ENCODE data around the gene EPHA6. TPM values are rescaled to one million over a fixed set of nuclear protein-coding genes. Genes with fewer than 3 reads are reported as not detected.

EPHA6 gene
- polyA plus RNA-seq, 5 donors = 0.27 to 0.75 (median 0.34) TPM

GRCh38 chr3:97148931-97149330 is 334.5 kb downstream of the EPHA6 start:
- DNase-seq = no peak

DNA sequence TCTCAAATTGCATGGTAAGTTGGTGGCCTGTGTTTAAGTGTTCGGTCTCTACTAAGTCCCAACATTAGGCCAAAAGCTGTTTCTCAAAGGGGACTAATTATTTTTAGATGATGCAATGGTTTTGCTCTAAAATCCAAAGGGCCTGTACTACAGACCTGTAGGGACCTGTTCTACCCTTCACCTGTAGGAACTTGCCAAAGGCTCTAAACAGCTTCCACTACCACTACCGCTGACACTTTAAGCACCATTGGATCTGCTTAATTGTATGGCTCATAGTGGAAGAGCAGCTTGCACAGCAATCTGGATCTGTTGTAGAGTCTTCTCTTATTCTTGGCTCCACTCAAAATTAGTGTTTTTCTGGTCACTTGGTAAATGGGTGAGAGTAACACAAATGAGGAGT is 346.8 kb downstream of the EPHA6 start:
- no peak for DNase-seq

GRCh38 chr3:97177242-97177641 is 362.8 kb downstream of the EPHA6 start:
- DNase-seq = no peak

GRCh38 chr3:97181704-97182103 is 367.3 kb downstream of the EPHA6 start:
- DNase-seq = no peak

- peak in 1 of 2 donors; percentile 7 for DNase-seq
Measured at GRCh38 chr3:97187771-97188170, 373.4 kb downstream of the EPHA6 start.

DNA sequence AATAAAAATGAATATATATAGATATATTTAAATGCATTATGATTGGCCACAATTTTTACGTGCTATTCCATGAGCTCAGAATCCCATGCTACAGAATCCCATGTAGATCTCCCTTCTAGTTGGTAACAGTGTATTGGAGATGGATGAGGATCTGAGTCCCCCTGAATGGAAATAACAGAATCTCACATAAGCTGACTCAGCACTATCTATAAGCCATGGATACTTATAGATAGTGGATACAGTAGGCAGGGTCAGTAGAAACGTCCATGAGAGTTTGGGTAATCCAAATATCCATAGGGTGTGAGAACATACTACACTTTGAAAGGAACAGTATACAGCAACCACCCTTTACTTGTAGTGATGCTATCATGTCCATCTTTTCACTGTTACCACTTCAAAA is 375.4 kb downstream of the EPHA6 start:
- no peak for DNase-seq

- DNase-seq = no peak
Measured at GRCh38 chr3:97197083-97197482, 382.7 kb downstream of the EPHA6 start.

DNA sequence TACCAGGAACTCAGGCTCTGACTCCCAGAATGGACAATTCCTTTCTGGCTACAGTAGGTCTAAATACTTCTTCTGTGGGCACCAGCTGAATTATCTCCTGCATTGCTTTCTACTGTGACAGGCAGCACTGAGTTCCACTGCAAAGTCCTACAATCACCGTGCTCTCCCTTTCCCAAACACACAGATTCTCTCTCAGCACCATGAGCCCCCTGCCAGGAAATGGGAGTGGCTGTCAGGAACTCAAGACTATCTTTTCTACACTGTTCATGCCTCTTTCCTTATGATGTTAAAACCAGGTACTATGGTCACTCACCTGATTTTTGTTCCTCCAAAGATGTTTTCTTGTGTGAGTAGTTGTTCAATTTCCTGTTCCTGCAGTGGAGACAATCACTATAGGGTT is 383.4 kb downstream of the EPHA6 start:
- DNase-seq = no peak

DNA sequence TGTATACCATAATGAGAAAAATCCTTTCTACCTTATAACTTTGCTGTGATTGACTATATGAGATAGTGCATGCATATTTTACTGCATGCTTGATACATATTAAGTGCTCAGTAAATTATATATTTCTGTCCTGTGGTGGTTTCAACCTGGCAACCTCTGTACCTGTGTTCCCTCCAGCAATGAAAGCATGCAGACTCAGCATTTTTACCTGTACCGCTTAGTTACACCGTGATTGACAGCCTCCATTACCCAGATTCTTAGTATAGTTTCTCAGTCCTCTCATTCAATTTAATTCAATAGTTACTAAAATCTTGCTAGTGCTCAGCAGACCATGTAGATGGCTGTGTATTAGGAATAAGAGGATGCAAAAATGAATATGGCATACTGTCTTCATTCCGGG is 386.0 kb downstream of the EPHA6 start:
- DNase-seq = no peak

- no peak for DNase-seq
Measured at GRCh38 chr3:97201814-97202213, 387.4 kb downstream of the EPHA6 start.

- no peak for DNase-seq
Measured at GRCh38 chr3:97228966-97229365, 414.6 kb downstream of the EPHA6 start.

- no peak for DNase-seq
Measured at GRCh38 chr3:97230486-97230885, 416.1 kb downstream of the EPHA6 start.

DNA sequence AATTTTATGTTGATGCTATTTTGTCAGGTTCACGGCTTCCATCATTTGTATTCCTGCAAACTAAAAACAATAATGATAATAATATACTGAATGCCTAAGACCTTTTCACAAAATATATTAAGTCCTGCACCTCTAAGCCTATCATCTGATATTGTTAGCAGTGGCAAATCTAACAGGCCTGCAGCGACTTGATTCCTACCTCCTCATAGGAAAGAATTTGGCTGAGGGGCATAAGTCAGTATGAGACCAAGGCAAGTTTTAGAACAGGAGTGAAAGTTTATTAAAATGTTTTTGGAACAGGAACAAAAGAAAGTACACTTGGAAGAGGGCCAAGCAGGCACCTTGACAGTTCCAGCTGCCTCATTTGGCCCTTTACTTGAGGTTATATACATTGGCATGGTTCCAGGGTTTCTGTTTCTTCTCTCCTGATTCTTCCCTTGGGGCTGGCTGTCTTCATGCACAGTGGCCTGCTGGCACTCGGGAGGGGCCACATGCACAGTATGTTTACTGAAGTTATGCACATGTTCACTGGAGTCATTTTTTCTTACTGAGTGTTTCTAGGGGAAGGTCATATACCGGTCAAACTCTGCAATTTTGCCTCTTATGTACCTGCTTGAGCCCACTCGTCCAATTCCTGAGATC is 418.1 kb downstream of the EPHA6 start:
- DNase-seq = peak; percentile 23 to 37

DNA sequence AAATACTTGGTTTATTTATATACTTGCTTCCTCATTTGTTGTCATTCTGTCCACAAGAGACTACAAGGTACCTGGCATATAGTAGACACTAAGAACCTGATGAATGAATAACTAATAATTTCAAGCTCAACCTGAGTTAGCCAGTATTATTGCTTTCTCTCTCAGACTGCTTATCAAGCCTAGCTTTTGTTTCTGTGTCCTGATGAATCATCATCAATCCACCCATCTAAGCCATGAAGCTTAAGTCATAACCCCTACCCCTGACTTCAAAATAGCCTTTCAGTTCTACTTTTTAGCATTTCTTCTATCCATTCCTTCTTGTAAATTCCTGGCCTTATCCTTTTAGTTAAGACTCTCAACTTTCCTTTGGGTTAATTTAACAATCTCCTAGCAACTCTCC is 420.8 kb downstream of the EPHA6 start:
- no peak for DNase-seq

- DNase-seq = no peak
Measured at GRCh38 chr3:97235611-97236315, 421.4 kb downstream of the EPHA6 start.

- DNase-seq = no peak
Measured at GRCh38 chr3:97241417-97241816, 427.0 kb downstream of the EPHA6 start.

DNA sequence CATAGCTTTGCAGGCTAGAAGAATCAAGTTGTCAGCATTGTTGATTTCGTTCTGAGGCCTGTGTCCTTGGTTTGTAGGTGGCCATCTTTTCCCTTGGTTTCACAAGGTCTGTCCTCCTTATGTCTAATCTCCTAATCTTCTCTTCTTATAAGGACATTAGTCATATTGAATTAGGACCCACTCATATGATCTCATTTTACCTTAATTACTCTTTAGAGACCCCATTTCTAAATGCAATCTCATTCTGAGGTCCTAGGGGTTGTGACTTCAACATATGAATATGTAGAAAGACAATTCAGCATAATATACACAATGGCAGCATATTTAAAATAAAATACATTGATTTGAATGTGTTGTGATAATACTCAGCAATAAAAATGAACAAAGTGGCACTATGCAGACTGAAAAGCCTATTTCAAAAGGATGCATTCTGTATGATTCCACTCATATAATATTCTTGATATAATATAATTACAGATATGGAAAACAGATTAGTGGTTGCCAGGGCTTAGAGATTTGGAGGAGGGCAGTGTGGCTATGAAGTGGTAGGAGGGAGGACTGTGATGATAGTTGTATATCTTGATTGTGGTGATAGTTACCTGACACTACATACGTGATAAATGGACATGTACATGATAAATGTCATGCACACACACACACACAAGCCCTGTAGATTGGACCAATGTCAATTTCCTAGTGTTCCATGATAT is 431.0 kb downstream of the EPHA6 start:
- no peak for DNase-seq

DNA sequence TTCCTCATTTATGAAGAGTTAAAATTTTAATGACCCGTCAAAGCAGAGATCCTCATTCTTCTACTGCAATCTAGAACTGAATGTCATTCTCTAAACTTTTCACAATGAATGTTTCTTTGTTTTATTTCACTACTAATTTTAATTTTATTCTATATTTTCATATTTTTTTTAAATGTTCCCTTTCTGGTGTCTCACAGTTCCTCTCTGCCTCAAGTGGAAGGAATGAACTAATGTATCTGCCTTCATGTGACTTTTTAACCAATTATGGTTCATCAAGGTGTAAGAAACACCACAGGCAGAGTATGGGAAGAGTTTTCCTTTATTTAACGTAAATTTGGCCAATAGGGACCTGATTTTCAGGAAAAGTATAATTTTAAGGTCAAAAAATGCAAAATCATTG is 441.7 kb downstream of the EPHA6 start:
- DNase-seq = no peak

DNA sequence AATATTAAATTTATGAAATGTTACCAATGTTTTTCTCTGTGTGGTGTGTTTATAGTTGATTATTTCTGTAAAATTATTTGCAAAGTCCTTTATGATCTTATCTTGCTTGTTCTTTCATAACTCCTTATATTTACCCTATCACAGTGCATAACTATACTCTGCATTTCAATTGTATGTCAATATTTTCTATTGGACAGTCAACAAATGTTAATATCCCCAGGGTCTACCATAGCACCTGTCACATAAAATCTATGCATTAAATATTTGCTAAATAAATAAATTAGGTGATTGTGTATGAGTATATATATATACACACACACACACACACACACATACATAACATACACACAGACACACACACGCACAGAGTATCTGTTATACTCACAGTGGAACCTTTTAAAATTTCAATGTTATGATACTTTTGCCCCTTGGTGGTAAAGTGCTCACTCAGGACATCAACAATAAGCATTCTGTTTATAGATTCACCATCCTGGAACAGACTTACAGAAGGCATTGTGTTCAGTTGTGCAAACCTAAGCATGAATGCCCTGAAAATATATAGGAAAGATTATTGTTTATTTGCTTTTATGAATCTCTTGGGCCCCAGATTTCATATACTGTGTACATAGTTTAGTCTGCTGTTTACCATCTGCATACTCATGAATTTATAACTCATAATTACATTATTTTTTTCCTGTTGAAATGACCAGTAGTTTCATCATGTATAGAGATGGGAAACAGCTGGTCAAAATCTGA is 443.7 kb downstream of the EPHA6 start:
- no peak for DNase-seq

DNA sequence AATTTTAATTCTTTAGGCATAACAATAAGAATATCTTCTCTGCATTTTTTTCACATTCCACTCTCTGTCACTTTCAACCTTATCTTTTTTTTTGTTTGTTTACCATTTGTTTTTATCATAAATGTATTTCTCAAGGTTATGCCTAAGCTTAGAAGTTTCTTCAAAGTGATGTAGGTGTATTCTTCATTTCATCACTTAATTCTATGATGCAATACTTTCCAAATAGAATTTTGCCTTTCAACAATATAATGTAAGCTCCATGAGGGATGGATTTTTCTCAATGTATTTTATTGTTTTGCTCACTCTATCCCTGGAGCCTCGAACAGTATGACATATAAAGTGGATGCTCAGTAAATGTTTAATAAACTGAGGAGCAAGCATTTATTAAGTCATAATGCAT is 444.9 kb downstream of the EPHA6 start:
- no peak for DNase-seq

GRCh38 chr3:97264180-97264579 is 449.8 kb downstream of the EPHA6 start:
- no peak for DNase-seq

- no peak for DNase-seq
Measured at GRCh38 chr3:97265237-97266005, 451.0 kb downstream of the EPHA6 start.
